GM19193 (cell line): Measurements from ENCODE around the gene AP1AR.
A peak's percentile ranks its signal among the peaks of the same experiment; 100 is the strongest.

Source experiments
- POLR2A ChIP-seq: IDR thresholded peaks from 4 replicates; pipeline ENCODE4 v1.6.1; 2011; ENCODE audit not compliant: insufficient read depth, insufficient read length; ENCODE audit errors: extremely low read depth

The AP1AR gene, protein sequence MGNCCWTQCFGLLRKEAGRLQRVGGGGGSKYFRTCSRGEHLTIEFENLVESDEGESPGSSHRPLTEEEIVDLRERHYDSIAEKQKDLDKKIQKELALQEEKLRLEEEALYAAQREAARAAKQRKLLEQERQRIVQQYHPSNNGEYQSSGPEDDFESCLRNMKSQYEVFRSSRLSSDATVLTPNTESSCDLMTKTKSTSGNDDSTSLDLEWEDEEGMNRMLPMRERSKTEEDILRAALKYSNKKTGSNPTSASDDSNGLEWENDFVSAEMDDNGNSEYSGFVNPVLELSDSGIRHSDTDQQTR

DNA sequence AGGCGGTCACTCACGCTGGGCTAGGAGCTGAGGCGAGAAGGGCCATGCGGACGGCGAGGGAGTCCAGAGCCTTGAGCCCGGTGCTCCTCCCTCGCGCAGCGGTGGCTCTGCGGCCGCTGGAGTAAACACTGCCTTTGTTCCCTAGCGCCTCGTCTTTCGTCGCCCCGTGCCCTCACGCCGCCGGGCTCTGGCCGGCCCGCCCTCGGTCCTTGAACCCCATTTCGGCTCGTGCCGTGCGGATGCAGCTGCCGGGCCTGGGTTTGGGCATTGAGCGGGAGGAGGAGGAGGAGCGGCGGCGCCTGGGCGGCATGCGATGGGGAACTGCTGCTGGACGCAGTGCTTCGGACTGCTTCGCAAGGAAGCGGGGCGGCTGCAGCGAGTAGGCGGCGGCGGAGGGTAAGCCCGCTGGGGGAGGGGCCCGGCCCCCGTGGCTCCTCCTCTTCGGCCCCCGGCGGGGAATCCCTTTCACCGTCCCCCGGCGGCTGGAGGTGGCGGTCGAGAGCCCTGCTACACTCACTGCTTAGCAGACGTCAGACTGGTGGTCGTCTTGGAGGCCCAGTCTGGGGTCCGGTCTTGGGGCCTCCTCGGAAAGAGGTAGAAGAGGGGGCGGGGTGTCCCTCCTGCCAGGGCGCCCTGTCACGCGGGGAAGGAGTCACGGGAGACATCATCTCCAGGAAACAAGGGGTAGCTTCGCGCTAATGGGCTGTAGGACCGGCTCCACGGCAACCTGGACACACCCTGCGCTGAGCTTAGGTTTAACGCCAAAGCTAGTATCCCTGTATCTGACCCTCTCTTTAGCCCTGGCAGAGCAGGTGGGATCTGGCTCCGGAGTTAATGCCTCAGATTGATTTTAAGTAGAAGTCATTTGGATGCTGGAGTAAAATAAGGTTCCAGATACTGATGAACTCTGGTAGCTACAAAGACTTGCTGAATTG, at the start of gene AP1AR:
TSS of gene AP1AR (plus strand) at position 9 of the 935 bp plus-strand sequence. CDS start at position 314, 305 bp downstream.
- TF ChIP-seq POLR2A, result peak; percentile 87

GRCh38 chr4:112182604-112183003, 49.0 kb upstream of the AP1AR start:
- TF ChIP-seq POLR2A, result no peak

- no peak for TF ChIP-seq POLR2A
Observed at GRCh38 chr4:112183252-112183651, 48.3 kb upstream of the AP1AR start.

- TF ChIP-seq POLR2A, result no peak
Observed at GRCh38 chr4:112184438-112184837, 47.1 kb upstream of the AP1AR start.

DNA sequence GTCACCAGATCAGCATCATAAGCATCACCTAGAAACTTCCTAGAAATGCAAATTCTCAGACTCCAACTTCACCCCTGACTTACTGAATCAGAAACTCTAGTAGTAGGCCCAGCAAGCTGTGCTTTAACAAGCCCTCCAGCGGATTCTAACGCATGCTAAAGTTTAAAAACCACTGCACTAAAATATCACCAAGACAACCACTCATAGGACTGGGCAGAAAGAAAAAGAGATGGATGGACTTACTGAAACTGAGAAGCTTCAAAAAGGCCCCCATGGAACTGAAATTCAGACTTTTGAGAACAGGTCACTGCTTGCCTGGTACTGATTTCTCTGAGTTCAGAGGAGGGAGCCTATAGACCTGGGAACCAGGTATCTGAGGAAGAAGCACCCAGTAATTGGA, 46.3 kb upstream of the AP1AR start:
- no peak for TF ChIP-seq POLR2A

- no peak for TF ChIP-seq POLR2A
Observed at GRCh38 chr4:112185740-112186670, 45.6 kb upstream of the AP1AR start.

DNA sequence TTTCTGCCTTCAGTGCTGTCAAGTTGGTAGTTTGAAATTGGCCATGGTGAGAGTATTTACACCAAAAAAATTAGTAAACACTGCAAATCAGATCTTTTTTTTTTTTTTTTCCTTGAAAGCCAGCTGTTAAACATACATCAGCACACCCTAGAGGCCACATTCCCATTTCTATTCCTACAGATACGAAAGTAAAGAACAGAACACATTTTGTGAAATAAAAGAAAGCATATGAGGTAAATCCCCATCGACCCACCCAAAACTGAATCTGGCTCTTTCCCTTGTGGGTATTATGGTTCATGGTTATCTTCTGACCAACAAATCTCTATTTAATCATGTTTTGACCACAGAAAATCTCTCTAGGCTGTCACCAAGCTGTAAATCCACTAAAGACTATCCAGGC, 41.8 kb upstream of the AP1AR start:
- no peak for TF ChIP-seq POLR2A

DNA sequence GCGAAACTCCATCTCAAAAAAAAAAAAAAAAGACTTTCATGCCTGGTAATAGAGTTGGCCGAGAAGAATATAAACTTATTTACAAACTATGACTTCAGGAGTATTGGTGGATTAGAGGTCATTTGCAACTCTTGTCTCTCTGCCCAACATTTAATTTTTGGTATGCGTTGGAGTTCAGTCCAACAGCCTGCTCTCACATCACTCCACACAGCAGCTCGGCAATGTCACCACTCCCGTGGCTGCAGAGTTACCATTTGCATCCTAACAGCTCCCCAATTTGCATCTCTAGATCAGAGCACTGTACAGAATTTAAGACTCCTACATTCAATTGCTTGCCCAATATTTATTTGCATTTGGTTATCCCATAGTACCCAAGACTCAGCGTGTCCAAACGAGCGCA, 40.9 kb upstream of the AP1AR start:
- no peak for TF ChIP-seq POLR2A

GRCh38 chr4:112196461-112196860, 35.1 kb upstream of the AP1AR start:
- no peak for TF ChIP-seq POLR2A

DNA sequence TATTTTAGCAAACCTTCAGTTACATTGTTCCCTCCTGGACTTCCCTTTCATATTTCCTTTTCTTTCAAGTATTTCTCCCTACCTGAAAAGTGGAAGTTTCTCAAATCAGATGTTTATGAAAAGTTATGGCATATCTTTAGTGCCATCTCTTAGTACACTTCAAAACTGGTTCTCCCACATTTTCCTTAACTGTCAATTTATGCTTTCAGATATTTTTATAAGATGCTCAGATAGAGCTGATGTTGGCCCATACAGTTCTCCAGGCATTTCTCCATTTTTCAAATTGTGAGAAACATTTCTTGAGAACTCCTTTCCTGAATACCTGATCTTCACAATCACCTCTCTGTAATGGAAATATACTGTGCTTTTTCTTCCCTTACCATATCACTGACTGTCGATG, 32.5 kb upstream of the AP1AR start:
- TF ChIP-seq POLR2A, result no peak

GRCh38 chr4:112201915-112202505, 29.6 kb upstream of the AP1AR start:
- no peak for TF ChIP-seq POLR2A

GRCh38 chr4:112203593-112203992, 28.0 kb upstream of the AP1AR start:
- no peak for TF ChIP-seq POLR2A

- no peak for TF ChIP-seq POLR2A
Observed at GRCh38 chr4:112206431-112206830, 25.2 kb upstream of the AP1AR start.

- no peak for TF ChIP-seq POLR2A
Observed at GRCh38 chr4:112210777-112211176, 20.8 kb upstream of the AP1AR start.
